Endothelial cell of umbilical vein (primary cell): ENCODE data around the gene C1orf167.

ENCODE experiments used
- EZH2 ChIP-seq: IDR thresholded peaks from 2 replicates; pipeline ENCODE4 v1.6.1; 2012; ENCODE audit warnings: borderline replicate concordance, low read depth, mild to moderate bottlenecking, moderate library complexity, low read length, inconsistent platforms; ENCODE audit not compliant: severe bottlenecking
- FOS ChIP-seq: IDR thresholded peaks from 2 replicates; pipeline ENCODE4 v1.6.1; 2011; ENCODE audit warnings: mild to moderate bottlenecking, low read length, moderate library complexity, borderline replicate concordance; ENCODE audit not compliant: insufficient read depth
- GATA2 ChIP-seq: IDR thresholded peaks from 2 replicates; pipeline ENCODE4 v1.7.0; 2011; ENCODE audit warnings: low read depth, mild to moderate bottlenecking, moderate library complexity, mixed read lengths, low read length; ENCODE audit not compliant: insufficient read length, insufficient read depth
- JUN ChIP-seq: IDR thresholded peaks from 2 replicates; pipeline ENCODE4 v1.6.1; 2011; ENCODE audit warnings: borderline replicate concordance, low read depth; ENCODE audit not compliant: insufficient read length, insufficient read depth
- POLR2A ChIP-seq: IDR thresholded peaks from 2 replicates; pipeline ENCODE4 v1.6.1; 2012; ENCODE audit warnings: low read depth, mild to moderate bottlenecking, control low read depth, low read length
- POLR2AphosphoS5 ChIP-seq: IDR thresholded peaks from 2 replicates; pipeline ENCODE4 v1.6.1; 2012; ENCODE audit warnings: low read depth, mild to moderate bottlenecking, control low read depth, low read length, moderate library complexity; ENCODE audit not compliant: insufficient read depth
- TF ChIP-seq, protein P1 (sequence below), 2 donors: IDR thresholded peaks; 1 replicate in 1 of 2; 2 replicates in 1 of 2; pipeline ENCODE4 v1.5.1; 2011; ENCODE audit warnings: low read length in 2 of 2, mild to moderate bottlenecking in 2 of 2, moderate library complexity in 2 of 2, control low read depth in 1 of 2, inconsistent platforms in 1 of 2, low read depth in 1 of 2; ENCODE audit not compliant: insufficient read depth in 1 of 2; ENCODE audit errors: extremely low read depth in 1 of 2
- TF ChIP-seq, protein P2 (sequence below): IDR thresholded peaks from 2 replicates; pipeline ENCODE4 v1.6.1; 2011; ENCODE audit not compliant: insufficient read depth, insufficient read length

DNA sequence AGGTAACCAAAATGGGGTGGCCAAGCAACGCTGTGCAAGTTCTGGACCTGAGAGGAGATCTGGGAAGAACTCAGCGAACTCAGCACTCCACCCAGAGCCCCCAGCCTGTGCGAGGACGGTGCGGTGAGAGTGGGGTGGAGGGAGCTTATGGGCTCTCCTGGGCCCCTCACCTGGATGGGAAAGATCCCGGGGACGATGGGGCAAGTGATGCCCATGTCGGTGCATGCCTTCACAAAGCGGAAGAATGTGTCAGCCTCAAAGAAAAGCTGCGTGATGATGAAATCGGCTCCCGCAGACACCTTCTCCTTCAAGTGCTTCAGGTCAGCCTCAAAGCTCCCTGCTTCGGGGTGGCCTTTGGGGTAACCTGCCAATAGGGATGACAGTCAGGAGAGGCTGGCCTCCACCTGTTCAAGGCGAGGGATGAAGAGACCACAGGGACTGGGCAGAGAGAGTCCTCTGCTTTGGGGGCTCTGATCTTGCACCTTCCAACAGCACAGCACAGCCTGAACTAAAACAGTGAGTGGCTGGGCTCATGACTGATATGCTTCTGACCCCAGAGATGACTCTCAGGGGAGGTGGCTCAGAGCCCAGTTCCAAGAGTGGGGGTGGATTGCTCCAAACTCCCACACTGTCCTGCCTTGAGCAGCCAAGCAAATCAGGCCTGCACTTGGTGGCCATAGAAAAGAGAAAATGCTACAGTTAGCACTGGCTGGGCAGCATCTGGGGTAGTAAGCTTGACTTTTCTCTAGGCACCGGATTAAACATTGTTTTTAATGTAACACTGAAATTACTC lies 34.2 kb downstream of the C1orf167 start:
- TF ChIP-seq POLR2A: no peak
- TF ChIP-seq, protein P1, sequence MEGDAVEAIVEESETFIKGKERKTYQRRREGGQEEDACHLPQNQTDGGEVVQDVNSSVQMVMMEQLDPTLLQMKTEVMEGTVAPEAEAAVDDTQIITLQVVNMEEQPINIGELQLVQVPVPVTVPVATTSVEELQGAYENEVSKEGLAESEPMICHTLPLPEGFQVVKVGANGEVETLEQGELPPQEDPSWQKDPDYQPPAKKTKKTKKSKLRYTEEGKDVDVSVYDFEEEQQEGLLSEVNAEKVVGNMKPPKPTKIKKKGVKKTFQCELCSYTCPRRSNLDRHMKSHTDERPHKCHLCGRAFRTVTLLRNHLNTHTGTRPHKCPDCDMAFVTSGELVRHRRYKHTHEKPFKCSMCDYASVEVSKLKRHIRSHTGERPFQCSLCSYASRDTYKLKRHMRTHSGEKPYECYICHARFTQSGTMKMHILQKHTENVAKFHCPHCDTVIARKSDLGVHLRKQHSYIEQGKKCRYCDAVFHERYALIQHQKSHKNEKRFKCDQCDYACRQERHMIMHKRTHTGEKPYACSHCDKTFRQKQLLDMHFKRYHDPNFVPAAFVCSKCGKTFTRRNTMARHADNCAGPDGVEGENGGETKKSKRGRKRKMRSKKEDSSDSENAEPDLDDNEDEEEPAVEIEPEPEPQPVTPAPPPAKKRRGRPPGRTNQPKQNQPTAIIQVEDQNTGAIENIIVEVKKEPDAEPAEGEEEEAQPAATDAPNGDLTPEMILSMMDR (IDR thresholded peaks at IDR 0.05; ENCODE audit: extremely low read depth in 1 of 2, insufficient read depth in 1 of 2, low read depth in 1 of 2, low read length in 2 of 2): no peak
- no peak for TF ChIP-seq EZH2
- TF ChIP-seq POLR2AphosphoS5: no peak
- TF ChIP-seq, protein P2, sequence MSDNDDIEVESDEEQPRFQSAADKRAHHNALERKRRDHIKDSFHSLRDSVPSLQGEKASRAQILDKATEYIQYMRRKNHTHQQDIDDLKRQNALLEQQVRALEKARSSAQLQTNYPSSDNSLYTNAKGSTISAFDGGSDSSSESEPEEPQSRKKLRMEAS: no peak
- TF ChIP-seq JUN: no peak
- no peak for TF ChIP-seq FOS
- no peak for TF ChIP-seq GATA2
